Measurements from ENCODE around the gene KANSL1.

KANSL1 gene

DNA sequence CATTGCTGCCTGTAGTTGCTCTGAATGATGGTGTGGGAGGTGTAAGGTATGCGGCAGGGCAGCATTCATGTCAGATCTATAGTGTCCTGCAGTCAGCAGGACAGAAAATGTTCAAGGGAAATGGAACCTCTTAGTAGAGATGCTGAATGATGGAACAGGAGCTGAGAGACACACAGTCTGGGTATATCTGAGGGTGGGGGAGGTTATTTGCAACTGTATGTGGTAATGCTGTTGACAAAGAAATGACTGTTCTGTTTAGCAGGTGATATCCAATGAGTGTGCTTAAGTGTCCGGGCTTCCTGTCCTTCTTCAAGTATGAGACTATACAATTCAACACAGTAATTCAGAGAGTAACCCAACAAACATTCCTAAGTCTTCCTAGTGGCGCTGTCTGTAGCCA is 147.6 kb downstream of the KANSL1 start:
- no peak overlapping the region for H3K4me3 ChIP-seq (ENCODE audit: low read depth, low read length)
- TF ChIP-seq CTCF (conservative IDR thresholded peaks at IDR 0.05; ENCODE audit: low read depth, low read length), result no peak
- DNase-seq (ENCODE audit: low read depth), result no peak

DNA sequence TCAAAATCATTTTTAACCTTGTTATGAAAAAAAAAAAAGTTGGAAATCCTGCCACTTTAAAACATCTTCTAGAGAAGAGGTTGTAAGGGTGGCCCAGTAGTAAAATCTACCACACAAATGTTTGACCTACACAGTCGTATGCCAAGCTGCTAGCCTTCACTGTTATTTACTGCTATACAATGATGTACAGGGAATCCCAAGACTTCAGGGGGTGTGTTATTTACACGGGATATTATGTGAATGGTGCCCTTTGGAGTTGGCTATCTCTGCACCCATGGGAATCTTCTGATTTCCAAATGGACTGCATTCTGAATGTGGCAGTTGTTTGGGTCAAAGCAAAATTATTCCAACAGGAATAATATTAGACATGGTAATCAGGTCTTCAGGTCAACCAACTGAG is 148.2 kb downstream of the KANSL1 start:
- no peak overlapping the region for H3K4me3 ChIP-seq (ENCODE audit: low read depth, low read length)
- TF ChIP-seq CTCF (conservative IDR thresholded peaks at IDR 0.05; ENCODE audit: low read depth, low read length), result no peak
- DNase-seq (ENCODE audit: low read depth), result no peak

DNA sequence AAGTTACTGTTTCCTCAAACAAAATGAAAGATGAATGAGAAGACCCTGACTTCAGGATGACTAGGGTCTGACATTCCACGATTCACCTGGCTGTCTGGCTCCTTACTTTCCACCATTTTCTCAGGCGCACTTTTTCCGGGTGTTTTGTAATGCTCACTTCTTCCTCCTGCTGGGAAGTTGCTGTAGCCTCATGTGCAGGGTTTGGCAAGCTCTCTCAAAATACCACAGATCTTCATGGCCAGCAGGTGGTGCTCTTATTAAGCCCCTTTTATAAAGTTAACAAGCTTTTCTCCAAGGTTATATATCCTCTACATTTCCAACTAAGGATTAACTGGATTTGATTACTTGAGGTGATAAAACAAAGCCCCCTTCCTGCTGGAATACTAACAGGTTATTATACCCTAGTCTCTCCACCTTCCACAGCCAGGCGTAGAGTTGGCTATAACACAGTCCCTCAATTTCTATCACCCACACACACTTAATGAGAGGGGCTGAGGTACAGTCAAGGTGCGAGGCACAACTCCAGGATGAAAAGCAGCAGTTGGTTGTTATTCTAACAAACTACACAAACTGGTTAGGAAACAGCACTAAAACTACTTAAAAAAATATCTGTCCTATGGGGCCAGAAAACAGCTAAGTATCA is 148.8 kb downstream of the KANSL1 start:
- H3K4me3 ChIP-seq (ENCODE audit: low read depth, low read length), result no peak overlapping the region
- peak; percentile 90 for TF ChIP-seq CTCF (conservative IDR thresholded peaks at IDR 0.05; ENCODE audit: low read depth, low read length)
- peak; percentile 97 for DNase-seq (ENCODE audit: low read depth)

GRCh38 chr17:46043606-46044005 is 149.6 kb downstream of the KANSL1 start:
- DNase-seq (ENCODE audit: low read depth), result no peak
- H3K4me3 ChIP-seq (ENCODE audit: low read depth, low read length), result no peak overlapping the region
- TF ChIP-seq CTCF (conservative IDR thresholded peaks at IDR 0.05; ENCODE audit: low read depth, low read length), result no peak

- DNase-seq (ENCODE audit: low read depth), result no peak
- no peak for TF ChIP-seq CTCF (conservative IDR thresholded peaks at IDR 0.05; ENCODE audit: low read depth, low read length)
- H3K4me3 ChIP-seq (ENCODE audit: low read depth, low read length), result no peak overlapping the region
Measured at GRCh38 chr17:46042925-46043324, 150.3 kb downstream of the KANSL1 start.

DNA sequence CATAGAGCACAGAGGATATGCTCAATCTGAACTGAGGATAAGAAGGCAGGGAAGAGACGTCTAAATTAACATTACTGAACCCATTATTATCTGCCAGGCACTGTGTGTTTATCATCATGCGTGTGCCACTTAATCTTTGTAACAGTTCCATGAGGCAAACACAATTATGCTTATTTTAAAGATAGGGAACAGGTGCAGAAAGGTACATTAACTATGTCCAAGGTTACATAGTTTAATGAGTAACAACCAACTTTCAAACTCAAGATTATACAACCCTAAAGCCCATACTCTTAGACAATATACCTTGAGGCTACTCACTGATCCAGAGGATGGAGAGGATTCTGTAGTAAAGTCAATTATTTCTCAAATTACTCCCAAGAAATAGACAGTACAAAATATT is 151.0 kb downstream of the KANSL1 start:
- no peak overlapping the region for H3K4me3 ChIP-seq (ENCODE audit: low read depth, low read length)
- TF ChIP-seq CTCF (conservative IDR thresholded peaks at IDR 0.05; ENCODE audit: low read depth, low read length), result no peak
- no peak for DNase-seq (ENCODE audit: low read depth)

DNA sequence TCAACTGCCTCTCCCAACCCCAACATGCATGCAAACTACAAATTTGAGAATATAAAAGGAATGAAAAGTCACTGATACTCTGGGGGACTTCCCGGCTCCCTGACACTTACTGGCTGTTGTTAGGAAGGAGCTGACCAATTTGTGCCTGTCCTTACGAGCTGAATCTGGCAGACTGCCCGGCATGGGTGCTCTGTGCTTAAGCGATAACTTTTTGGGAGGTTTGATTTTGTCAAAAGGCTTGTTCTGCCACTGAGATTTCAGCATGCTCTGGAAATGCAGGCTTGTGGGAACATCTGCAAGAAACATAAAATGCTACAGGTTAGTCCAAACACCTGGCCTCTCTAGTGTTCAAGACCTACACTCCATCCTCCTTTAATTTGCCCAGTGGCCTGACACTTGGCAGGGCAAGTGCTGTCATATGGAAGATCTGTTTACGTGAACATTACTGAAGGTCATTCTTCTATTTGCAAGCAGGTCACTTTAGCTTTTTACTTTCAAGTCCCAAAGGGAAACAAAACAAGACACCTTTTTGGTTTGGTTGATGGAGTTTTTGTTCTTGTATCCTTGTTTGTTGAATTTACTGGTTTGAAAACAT is 153.5 kb downstream of the KANSL1 start:
- TF ChIP-seq CTCF (conservative IDR thresholded peaks at IDR 0.05; ENCODE audit: low read depth, low read length), result no peak
- no peak for DNase-seq (ENCODE audit: low read depth)

More for the DNA sequence above, 153.5 kb downstream of the KANSL1 start:
- no peak overlapping the region for H3K4me3 ChIP-seq (ENCODE audit: low read depth, low read length)
